DMS79 treated with DMSO at 0.1 percent for 48 hours (cell line): ENCODE measurements around the gene AIF1L.

Experiments
- DNase-seq: peaks from one replicate; lab custom pipeline; 2025; lab: John Stamatoyannopoulos, UW

AIF1L gene

DNA sequence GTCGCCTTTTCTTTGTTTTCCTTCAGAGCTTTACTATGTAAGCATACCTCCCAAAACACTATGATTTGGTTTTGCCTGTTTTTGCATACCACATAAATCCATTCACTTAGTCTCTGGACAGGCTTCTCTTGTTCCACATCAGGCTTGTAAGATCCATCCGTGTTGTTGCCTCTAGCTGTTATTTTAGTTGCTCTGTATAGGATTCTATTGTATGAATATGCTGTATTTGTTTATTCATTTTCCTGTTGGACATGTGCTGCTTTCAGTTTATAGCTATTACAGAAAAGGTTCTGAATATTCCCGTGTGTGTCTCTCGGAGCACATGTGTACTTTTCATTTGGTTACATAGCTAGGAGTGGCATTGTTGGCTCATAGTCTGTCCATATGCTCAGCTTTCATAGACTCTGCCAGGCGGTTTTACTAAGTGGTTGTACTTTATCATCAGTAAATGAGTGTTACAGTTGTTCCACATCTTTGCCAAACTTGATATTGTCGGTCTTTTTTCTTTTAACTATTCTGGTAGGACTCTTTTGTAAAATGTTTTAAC lies 70.9 kb downstream of the AIF1L start:
- DNase-seq, result no peak

DNA sequence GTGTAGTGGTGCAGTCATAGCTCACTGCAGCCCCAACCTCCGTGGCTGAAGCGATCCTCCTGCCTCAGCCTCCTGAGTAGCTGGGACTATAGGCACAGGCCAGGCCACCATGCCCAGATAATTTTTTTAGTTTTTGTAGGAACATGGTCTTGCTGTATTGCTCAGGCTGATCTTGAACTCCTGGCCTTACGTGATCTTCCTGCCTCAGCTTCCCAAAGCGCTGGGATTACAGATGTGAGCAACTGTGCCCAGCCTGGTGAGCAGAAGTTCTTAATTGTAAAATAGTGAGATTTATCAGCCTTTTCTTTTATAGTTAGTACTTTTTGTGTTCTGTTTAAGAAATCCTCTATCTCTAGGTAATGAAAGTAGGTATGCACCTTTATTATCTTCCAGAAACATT lies 71.6 kb downstream of the AIF1L start:
- no peak for DNase-seq

- no peak for DNase-seq
Measured at GRCh38 chr9:131169563-131170240, 73.4 kb downstream of the AIF1L start.
